Measurements from ENCODE around the gene NRP1.

DNA sequence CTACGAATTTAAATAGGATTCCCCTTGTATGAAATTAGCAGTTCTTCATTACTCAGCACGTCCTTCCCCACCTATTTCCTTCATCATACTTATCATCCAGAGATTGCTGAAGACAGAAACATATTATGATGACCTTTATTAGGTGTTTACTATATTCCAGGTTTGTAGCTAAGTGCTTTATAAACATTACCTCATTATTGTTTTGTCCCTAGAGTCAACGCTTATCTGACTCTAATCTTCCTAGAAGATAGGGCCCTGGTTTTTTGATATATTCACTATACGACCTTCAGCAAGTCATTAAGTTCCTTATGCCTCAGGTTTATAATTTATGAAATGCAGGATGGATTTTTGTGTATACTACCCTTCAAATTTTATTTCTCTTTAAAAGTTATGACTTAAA, 36.8 kb upstream of the NRP1 start:
- TF ChIP-seq, protein P1, sequence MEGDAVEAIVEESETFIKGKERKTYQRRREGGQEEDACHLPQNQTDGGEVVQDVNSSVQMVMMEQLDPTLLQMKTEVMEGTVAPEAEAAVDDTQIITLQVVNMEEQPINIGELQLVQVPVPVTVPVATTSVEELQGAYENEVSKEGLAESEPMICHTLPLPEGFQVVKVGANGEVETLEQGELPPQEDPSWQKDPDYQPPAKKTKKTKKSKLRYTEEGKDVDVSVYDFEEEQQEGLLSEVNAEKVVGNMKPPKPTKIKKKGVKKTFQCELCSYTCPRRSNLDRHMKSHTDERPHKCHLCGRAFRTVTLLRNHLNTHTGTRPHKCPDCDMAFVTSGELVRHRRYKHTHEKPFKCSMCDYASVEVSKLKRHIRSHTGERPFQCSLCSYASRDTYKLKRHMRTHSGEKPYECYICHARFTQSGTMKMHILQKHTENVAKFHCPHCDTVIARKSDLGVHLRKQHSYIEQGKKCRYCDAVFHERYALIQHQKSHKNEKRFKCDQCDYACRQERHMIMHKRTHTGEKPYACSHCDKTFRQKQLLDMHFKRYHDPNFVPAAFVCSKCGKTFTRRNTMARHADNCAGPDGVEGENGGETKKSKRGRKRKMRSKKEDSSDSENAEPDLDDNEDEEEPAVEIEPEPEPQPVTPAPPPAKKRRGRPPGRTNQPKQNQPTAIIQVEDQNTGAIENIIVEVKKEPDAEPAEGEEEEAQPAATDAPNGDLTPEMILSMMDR (conservative IDR thresholded peaks at IDR 0.05 in 1 of 2, IDR thresholded peaks at IDR 0.05 in 1 of 2; ENCODE audit: extremely low read depth in 1 of 2, insufficient read depth in 1 of 2, low read depth in 1 of 2, low read length in 2 of 2): no peak
- TF ChIP-seq EZH2 (IDR thresholded peaks at IDR 0.05; ENCODE audit: borderline replicate concordance, low read length): no peak

Measured in mammary epithelial cell (primary cell).